GM21447 (cell line): ENCODE results near the gene LNPK.
"Not testable (repeated sequence)": the region's sequence is repeated elsewhere in the genome, so short reads cannot be mapped to it uniquely, and the experiment has no call there.

Experiments used
- ATAC-seq: cut with Tn5 transposase; IDR thresholded peaks from one replicate; pipeline ENCODE4 v1.9.1; 2021; ENCODE audit not compliant: unreplicated experiment

LNPK gene

DNA sequence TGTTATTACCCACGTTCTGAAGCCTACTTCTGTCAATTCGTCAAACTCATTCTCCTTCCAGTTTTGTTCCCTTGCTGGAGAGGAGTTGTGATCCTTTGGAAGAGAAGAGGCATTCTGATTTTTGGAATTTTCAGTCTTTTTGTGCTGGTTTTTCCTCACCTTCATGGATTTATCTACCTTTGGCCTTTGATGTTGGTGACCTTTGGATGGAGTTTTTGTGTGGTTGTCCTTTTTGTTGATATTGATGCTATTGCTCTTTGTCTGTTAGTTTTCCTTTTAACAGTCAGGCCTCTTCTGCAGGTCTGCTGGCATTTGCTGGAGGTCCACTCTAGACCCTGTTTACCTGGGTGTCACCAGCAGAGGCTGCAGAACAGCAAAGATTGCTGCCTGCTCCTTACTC, 88.8 kb downstream of the LNPK start:
- not testable (repeated sequence) for ATAC-seq

DNA sequence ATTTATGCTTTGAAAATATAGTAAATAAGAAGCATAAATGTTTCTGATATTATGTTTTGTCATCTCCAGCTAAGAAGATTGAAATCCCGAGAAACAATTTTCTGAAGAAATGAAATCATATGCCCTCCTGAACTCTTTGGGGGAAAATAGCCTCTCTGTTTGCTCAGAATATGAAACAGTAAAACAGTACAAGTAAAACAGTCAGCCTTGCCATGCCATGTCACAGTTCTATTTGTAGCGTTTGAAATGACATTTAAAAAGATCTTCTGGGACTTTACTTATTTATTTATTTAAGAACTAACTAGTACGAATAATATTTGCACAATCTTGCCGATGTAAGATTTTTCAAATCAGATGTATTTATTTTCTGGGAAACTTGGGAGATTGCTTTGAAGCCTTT, 98.0 kb downstream of the LNPK start:
- ATAC-seq, result no peak

DNA sequence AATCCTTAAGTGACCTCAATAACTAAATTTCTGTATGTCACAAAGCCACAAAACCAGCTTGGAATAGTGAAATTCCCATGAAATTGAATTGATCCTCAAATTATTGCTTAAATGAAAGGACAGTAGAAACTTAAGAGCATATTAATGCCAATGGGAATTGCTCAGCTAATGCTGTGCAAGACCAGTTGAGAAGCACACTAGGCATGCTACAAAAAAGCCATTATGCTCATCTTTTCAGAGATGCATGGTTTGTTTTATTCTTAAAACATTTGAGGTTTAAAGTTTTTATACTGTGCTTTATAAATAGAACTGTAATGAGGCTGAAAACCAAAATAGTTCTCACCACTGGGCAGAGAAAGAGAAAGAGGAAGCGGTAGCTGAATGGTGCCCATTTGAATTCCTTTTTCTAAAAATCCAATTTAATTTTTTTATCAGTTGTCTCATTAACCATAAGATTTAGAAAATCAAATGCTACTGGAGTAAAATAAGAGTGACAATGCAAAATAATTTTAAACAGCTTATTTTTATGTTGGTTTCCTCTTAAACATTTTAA, 98.6 kb downstream of the LNPK start:
- no peak for ATAC-seq

DNA sequence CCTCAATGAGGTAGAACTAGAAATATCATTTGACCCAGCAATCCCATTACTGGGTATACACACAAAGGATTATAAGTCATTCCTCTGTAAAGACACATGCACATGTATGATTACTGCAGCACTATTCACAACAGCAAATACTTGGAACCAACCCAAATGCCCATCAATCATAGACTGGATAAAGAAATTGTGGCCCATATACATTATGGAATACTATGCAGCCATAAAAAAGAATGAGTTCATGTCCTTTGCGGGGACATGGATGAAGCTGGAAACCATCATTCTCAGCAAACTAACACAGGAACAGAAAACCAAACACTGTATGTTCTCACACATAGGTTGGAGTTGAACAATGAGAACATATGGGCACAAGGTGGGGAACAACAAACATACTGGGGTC, 106.1 kb downstream of the LNPK start:
- not testable (repeated sequence) for ATAC-seq

DNA sequence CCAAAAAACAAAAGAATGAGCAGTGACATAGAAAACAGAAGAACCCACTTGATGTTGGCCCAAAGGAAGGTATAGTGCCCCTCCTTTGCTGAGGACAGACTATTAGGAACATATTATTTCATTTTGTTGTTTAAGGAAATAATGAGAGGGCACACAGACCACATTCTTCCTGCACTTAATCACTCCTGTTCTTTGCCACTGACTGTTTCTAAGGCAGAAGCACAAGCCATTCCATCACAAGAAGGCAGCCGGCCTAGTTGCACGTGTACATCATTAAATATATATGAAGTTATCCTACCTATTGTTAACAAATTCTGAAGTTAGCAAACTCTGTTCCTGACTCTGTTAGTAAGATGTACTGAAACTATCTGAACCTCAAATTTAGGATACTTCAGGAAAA, 110.0 kb downstream of the LNPK start:
- no peak for ATAC-seq

DNA sequence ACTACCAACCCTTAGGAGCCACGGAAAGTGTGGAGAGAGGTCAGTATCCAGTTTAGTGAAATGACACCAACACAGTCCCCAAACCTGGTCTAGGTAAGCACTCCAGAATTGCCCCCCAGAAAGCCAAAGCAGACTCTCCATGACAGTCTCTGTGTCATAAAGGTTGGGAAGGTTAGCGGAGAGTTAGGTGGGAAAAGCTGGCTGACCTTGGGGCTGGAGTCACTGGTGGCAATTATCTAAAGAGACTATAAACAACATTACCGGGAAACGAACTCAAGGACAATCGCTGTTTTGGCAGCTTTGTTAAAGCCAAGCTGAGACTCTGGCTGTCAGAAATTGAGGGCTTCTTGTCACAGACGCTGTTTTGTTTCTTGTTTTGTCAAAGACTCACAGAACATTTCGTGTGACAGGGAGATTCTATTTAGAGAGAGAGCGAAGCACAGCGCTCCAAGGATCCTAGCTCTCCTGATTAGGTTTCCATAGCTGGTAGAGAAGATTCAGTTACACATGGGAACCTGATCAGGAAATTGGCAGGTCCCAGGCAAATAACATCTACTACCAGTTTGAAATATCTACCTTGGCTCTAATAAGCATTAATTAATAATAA, 111.3 kb downstream of the LNPK start:
- ATAC-seq, result no peak

DNA sequence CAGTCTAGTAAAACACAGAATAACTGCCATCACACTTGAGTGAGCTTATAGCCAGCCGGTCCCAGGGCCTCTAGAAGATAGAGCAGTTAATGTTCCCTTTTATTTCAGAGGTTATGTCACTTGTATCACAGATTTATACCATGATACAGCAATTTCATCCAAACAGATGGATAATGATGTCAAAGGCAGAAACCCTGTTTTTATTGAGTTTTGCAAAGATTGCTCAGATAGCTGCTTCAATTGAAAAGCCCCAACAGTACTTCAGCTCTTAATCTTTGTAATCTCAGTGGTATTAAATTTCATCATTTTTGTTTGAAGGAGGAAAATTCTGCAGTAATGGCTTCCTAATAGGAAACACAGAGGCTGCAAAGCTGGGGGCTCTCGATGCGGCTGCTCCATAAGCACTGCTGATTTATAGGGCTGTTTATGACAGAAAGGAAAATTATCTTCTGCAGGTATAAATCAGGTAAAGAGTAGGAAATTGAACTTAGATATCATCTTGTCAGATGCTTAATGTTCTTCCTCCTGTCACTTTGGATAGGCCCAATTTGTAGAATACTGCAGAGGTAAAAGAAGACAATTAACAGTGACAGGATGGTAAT, 112.3 kb downstream of the LNPK start:
- no peak for ATAC-seq

DNA sequence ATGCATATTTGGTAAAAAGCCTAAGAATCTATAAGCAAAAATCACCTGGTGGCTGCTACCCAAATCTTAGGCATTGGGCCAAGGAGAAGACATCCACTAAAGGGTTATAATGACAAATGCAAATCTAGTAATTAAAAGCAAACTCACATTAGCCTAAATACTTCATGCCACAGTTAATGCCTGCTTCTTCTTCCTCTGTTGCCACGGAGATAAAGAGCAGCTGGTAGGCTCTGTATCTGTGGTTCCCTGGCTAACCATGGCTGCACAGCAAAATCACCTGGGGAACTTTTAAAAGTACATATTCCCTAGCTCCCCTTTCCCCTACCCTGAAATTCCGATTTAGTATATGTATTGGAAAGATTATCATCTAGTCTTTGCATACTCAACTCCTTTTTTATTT, 114.3 kb downstream of the LNPK start:
- no peak for ATAC-seq

DNA sequence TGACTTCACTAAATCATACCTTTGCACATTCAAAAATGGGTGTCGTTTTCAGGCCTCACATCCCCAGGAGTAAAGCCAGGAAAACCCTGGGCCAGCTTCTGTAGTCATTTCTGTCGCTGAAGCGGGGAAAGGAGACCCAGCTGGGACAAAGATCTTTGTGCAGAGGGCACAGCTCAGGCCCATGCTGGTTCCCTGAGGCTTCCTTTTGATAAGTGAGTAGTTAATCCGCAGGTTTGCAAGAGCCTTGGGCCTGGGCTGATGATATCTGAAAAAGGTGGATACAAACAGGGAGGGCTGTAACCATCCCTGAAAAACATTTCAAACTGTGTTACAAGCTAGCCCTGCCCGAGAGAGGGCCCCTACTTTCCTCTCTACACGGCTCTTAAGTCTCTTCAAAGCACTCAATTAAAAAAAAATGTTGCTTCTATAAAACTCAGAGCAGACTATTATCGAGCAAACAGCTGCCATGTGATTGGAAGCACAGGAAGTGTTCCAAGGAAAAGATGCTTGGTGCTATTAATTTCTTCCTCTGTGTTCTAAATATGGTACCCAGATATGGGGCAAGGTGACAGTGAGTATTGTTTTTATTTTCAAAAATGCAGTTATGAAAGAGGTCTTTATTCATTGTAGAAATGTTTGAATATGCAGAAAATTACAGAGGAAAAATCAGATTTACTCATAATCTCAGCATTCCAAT, 117.2 kb downstream of the LNPK start:
- no peak for ATAC-seq

DNA sequence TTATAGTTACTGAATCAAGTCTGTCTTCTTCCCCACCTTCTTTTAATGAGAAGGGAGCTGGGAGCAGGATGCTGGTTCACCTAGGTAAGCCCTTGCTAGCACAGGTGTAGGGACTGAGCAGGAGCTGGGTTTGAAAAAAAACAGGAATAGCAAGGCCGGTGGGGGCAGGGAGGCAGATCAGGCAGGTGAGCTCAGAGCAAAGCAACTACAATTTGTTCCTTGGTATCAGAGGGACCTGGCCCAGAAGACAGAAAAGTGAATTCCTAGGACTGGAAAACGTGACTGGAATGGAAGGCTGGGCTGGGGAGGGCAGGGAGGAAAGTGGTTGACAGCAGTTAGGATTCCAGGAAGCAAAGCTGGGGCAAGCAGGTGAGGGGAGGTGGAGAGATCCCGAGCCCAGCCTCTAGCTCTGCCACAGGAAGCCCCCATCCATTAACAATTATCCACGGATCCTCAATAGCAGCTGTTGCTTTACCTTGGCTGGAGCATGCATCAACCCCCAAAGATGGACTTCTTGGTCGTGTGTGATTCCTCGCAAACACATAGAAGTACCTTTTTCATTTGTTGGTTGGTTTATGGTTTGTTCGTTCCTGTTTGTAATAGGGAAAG, 118.4 kb downstream of the LNPK start:
- ATAC-seq, result no peak

DNA sequence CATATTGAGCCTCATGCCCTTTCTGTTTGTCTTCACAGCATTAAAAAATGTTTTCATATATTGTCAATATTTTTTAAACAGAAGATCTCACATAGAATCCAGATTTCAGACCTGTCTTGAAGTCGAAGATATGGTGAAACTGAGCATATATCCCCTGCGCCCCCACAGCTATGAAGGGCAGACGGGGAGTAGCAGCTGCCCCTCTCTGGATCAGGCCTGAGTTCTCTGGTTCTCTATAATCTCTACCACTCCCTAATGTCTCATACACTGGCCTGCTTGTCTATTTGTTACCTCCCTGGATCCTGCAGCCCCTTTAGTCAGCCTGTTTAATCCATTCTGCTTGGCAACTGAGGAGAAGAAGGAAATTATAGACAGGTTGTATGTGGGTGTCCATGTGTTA, 122.4 kb downstream of the LNPK start:
- no peak for ATAC-seq

DNA sequence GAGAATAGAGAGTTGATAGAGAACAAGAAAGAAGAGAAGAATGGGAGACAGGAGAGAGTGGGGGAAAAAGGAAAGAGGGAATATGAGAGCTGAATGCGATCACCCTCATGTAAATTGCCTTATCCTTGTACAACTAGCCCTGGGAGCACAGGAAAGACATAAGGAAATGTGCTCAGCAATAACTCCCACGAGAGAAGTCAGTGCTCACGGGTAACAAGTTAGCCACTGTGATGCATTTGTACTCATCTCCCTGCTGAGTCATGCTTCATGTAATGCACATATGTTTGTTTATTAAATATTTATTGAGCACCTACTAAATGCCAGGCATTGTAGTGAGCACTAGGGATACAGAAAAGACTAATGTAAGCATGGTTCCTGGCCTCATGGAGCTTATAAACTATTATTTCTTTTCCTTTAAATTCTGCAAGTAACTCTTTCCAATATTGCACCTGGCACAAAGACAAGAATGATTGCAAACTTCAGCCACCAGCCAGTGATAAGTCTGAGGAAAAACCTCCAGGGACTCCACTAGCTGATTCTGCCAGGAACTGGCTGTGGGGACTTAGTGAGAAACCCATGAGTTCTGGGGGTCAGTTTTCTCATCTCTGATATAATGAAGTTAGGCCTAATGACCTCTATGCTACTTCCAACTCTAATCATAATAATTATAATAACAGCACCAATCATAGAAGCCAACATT, 124.1 kb downstream of the LNPK start:
- no peak for ATAC-seq

DNA sequence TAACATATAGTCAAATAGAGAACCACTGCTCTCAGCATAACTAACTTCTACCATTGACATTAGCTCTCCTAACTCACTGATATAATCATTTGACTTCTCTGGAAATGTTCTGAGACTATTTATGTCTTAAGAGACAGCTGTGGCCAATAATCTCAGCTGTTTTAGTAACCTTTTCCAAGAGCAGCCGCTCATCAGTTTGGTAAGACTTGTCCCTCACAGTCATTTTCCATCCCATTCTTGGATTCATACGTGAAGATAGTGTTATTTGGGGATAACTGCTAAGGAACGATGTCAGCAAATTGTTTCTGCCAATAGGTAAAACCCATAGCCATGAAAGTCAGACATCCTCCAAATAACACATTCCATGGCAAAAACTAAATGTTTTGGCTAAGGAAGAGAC, 127.8 kb downstream of the LNPK start:
- no peak for ATAC-seq
